Activated CD4-positive, CD25-positive, alpha-beta regulatory T cell (primary cell): Measurements from ENCODE around the gene TMEM121.

Source experiments
- DNase-seq, 4 experiments: peaks; one replicate each; lab custom pipeline; 2025; lab: John Stamatoyannopoulos, UW

TMEM121 gene

GRCh38 chr14:105525861-105526775 lies at the start of gene TMEM121:
TMEM121 (plus strand) TSS chr14:105526583; CDS start chr14:105528835, 2,252 bp downstream.
- DNase-seq, result no peak

- DNase-seq, result no peak
These were observed 49.3 kb upstream of the TMEM121 start for GRCh38 chr14:105476831-105477659.

GRCh38 chr14:105477660-105478397 lies 48.6 kb upstream of the TMEM121 start:
- peak in 2 of 4 experiments; percentile 58 to 74 for DNase-seq

GRCh38 chr14:105478398-105479251 lies 47.8 kb upstream of the TMEM121 start:
- DNase-seq, result peak in 1 of 4 experiments; percentile 29

- DNase-seq, result no peak
These were observed 46.8 kb upstream of the TMEM121 start for GRCh38 chr14:105479431-105480158.

- no peak for DNase-seq
These were observed 46.1 kb upstream of the TMEM121 start for GRCh38 chr14:105480199-105480746.

- DNase-seq, result peak; percentile 76 to 85 (median 82)
These were observed 45.3 kb upstream of the TMEM121 start for GRCh38 chr14:105480807-105481801.

- DNase-seq, result peak; percentile 61 to 92 (median 78)
These were observed 44.4 kb upstream of the TMEM121 start for GRCh38 chr14:105481886-105482457.

GRCh38 chr14:105482486-105483110 lies 43.8 kb upstream of the TMEM121 start:
- DNase-seq, result no peak

GRCh38 chr14:105483300-105484068 lies 42.9 kb upstream of the TMEM121 start:
- DNase-seq, result no peak

GRCh38 chr14:105484069-105484996 lies 42.0 kb upstream of the TMEM121 start:
- DNase-seq, result peak in 2 of 4 experiments; percentile 38 to 39

- DNase-seq, result no peak
These were observed 41.4 kb upstream of the TMEM121 start for GRCh38 chr14:105484997-105485393.

- DNase-seq, result peak in 2 of 4 experiments; percentile 29 to 33
These were observed 40.6 kb upstream of the TMEM121 start for GRCh38 chr14:105485739-105486162.

- DNase-seq, result no peak
These were observed 40.0 kb upstream of the TMEM121 start, which contains the start of gene CRIP1 for GRCh38 chr14:105486163-105486973. CRIP1 (plus strand) TSS chr14:105486886; CDS start chr14:105487260, 374 bp downstream.

GRCh38 chr14:105486974-105487448 lies 39.4 kb upstream of the TMEM121 start:
- DNase-seq, result peak in 2 of 4 experiments; percentile 30 to 53
